SH-SY5Y (cell line): ENCODE measurements around the gene AFF4.

ENCODE experiments used
- GATA2 ChIP-seq: IDR thresholded peaks from 2 replicates; pipeline ENCODE4 v1.6.1; 2011; ENCODE audit warnings: mild to moderate bottlenecking, low read depth, low read length
- GATA3 ChIP-seq: IDR thresholded peaks from 2 replicates; pipeline ENCODE4 v1.6.1; 2011; ENCODE audit warnings: low read depth, mild to moderate bottlenecking, low read length, moderate library complexity

DNA sequence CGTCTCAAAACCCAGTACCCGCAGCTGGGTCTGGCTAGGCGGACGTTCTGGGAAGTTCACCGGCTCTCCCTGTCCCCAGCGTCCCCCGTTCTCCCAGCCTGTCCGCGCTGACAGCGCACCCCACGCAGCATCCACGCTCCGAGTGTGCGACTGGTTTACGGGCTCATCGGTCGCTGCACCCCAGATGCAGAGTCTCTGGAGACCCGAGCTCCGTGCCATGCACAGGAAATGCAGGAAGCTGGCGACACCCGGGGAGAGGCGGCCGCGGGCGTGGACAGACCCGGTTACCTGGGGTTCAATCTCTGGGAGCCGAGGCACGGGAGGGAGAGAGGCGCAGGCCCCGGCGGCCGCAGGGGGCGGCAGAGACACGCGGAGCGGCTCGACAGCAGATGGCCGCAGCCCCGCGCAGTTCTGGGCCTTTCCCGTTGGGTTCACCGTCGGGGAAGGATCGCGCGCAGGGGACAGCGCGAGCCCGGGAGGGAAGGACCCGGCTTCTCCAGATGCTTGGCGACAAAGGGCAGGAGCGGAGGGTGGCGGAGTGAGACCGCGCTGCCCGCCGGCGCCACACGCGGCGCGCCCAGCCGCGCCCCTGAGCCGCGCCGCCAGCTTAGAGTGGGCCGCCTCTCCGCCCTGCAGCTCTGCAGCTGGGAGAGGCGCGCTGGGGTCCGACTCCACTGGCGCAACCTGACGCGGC, 133.5 kb downstream of the AFF4 start:
- TF ChIP-seq GATA2 = no peak
- TF ChIP-seq GATA3 = no peak
